Keratinocyte (primary cell): ENCODE measurements around the gene KDM3B.

Experiments used
- CTCF ChIP-seq, 3 experiments: IDR thresholded peaks in 1 of 3; conservative IDR thresholded peaks in 1 of 3; optimal IDR thresholded peaks in 1 of 3; 2 replicates in 2 of 3; 3 replicates in 1 of 3; pipeline versions ENCODE3 to v1.5.1; 2011; ENCODE audit warnings: low read length in 3 of 3, mild to moderate bottlenecking in 3 of 3, moderate library complexity in 2 of 3, control low read depth in 1 of 3, inconsistent platforms in 1 of 3; ENCODE audit not compliant: insufficient read depth in 2 of 3; ENCODE audit errors: extremely low read depth in 1 of 3
- EZH2 ChIP-seq: IDR thresholded peaks from one replicate; pipeline ENCODE4 v1.6.1; 2012; ENCODE audit warnings: inconsistent platforms, mild to moderate bottlenecking, low read length, moderate library complexity

- TF ChIP-seq CTCF (optimal IDR thresholded peaks at IDR 0.05 in 1 of 3, IDR thresholded peaks at IDR 0.05 in 1 of 3, conservative IDR thresholded peaks at IDR 0.05 in 1 of 3; ENCODE audit: extremely low read depth in 1 of 3, insufficient read depth in 2 of 3, low read length in 3 of 3) (no peak), EZH2 (no peak)
Measured at GRCh38 chr5:138382347-138382746, 29.9 kb downstream of the KDM3B start.
